ENCODE results near the gene TMEM88.

TMEM88 gene

GRCh38 chr17:7852919-7853690 lies 1.8 kb upstream of the TMEM88 start:
- TF ChIP-seq TAF1 (IDR thresholded peaks at IDR 0.05; ENCODE audit: borderline replicate concordance, low read depth, low read length): no peak
- no peak for TF ChIP-seq POLR2A (IDR thresholded peaks at IDR 0.05; ENCODE audit: low read depth, low read length)
- TF ChIP-seq POLR2AphosphoS5 (IDR thresholded peaks at IDR 0.05; ENCODE audit: low read depth, low read length): no peak
- FAIRE-seq (no peak), DNase-seq (ENCODE audit: insufficient read length) (no peak)

DNA sequence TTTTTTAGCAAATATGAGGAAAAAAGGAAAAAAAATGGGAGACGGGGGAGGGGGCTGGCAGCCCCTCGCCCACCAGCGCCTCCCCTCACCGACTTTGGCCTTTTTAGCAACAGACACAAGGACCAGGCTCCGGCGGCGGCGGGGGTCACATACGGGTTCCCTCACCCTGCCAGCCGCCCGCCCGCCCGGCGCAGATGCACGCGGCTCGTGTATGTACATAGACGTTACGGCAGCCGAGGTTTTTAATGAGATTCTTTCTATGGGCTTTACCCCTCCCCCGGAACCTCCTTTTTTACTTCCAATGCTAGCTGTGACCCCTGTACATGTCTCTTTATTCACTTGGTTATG lies 1.2 kb upstream of the TMEM88 start:
- no peak for FAIRE-seq
- TF ChIP-seq POLR2A (IDR thresholded peaks at IDR 0.05; ENCODE audit: low read depth, low read length): no peak

GRCh38 chr17:7854078-7854777 lies 638 bp upstream of the TMEM88 start:
- TF ChIP-seq POLR2AphosphoS5 (IDR thresholded peaks at IDR 0.05; ENCODE audit: low read depth, low read length): no peak
- TF ChIP-seq POLR2A (IDR thresholded peaks at IDR 0.05; ENCODE audit: low read depth, low read length): no peak
- no peak for TF ChIP-seq TAF1 (IDR thresholded peaks at IDR 0.05; ENCODE audit: borderline replicate concordance, low read depth, low read length)
- DNase-seq (ENCODE audit: insufficient read length): no peak
- FAIRE-seq: no peak

More for the DNA sequence above, 1.2 kb upstream of the TMEM88 start:
- DNase-seq (ENCODE audit: insufficient read length): no peak

- TF ChIP-seq POLR2AphosphoS5 (IDR thresholded peaks at IDR 0.05; ENCODE audit: low read depth, low read length) (no peak), TAF1 (IDR thresholded peaks at IDR 0.05; ENCODE audit: borderline replicate concordance, low read depth, low read length) (no peak), POLR2A (IDR thresholded peaks at IDR 0.05; ENCODE audit: low read depth, low read length) (no peak)
- FAIRE-seq (no peak), DNase-seq (ENCODE audit: insufficient read length) (no peak)
Observed at GRCh38 chr17:7855660-7856010, 769 bp downstream of the TMEM88 start.

GRCh38 chr17:7856011-7856810 lies 1.3 kb downstream of the TMEM88 start:
- DNase-seq (ENCODE audit: insufficient read length): no peak
- no peak for FAIRE-seq
- TF ChIP-seq POLR2A (IDR thresholded peaks at IDR 0.05; ENCODE audit: low read depth, low read length): peak; percentile 52; the same call in 1 of the 2 replicates
- TF ChIP-seq TAF1 (IDR thresholded peaks at IDR 0.05; ENCODE audit: borderline replicate concordance, low read depth, low read length): no peak
- no peak; the same call in 1 of the 2 replicates for TF ChIP-seq POLR2AphosphoS5 (IDR thresholded peaks at IDR 0.05; ENCODE audit: low read depth, low read length)

GRCh38 chr17:7856811-7857712 lies 2.2 kb downstream of the TMEM88 start, which contains the start of gene NAA38:
Gene NAA38, minus strand, starts transcription at chr17:7857559. Its CDS starts 96 bp downstream, at chr17:7857463.
- FAIRE-seq: peak; percentile 99
- peak; percentile 88 for DNase-seq (ENCODE audit: insufficient read length)
- peak; percentile 88 for TF ChIP-seq POLR2AphosphoS5 (IDR thresholded peaks at IDR 0.05; ENCODE audit: low read depth, low read length)
- TF ChIP-seq POLR2A (IDR thresholded peaks at IDR 0.05; ENCODE audit: low read depth, low read length): peak; percentile 90
- TF ChIP-seq TAF1 (IDR thresholded peaks at IDR 0.05; ENCODE audit: borderline replicate concordance, low read depth, low read length): peak; percentile 35; the same call in 1 of the 2 replicates

- peak; percentile 14 for TF ChIP-seq POLR2AphosphoS5 (IDR thresholded peaks at IDR 0.05; ENCODE audit: low read depth, low read length)
- TF ChIP-seq POLR2A (IDR thresholded peaks at IDR 0.05; ENCODE audit: low read depth, low read length): no peak; the same call in none of the 2 replicates
- no peak for TF ChIP-seq TAF1 (IDR thresholded peaks at IDR 0.05; ENCODE audit: borderline replicate concordance, low read depth, low read length)
- no peak for FAIRE-seq
- DNase-seq (ENCODE audit: insufficient read length): no peak
Observed at GRCh38 chr17:7857713-7858521, 3.1 kb downstream of the TMEM88 start, which contains the start of gene CYB5D1. Gene CYB5D1, plus strand, starts transcription at chr17:7858003. Its CDS starts 132 bp downstream, at chr17:7858135.

GRCh38 chr17:7858522-7858810 lies 3.6 kb downstream of the TMEM88 start:
- no peak for FAIRE-seq
- TF ChIP-seq POLR2A (IDR thresholded peaks at IDR 0.05; ENCODE audit: low read depth, low read length) (no peak), TAF1 (IDR thresholded peaks at IDR 0.05; ENCODE audit: borderline replicate concordance, low read depth, low read length) (no peak), POLR2AphosphoS5 (IDR thresholded peaks at IDR 0.05; ENCODE audit: low read depth, low read length) (no peak)
- peak; percentile 42 for DNase-seq (ENCODE audit: insufficient read length)

GRCh38 chr17:7859028-7859427 lies 4.2 kb downstream of the TMEM88 start:
- no peak for FAIRE-seq
- no peak for TF ChIP-seq POLR2A (IDR thresholded peaks at IDR 0.05; ENCODE audit: low read depth, low read length)
- TF ChIP-seq TAF1 (IDR thresholded peaks at IDR 0.05; ENCODE audit: borderline replicate concordance, low read depth, low read length): no peak
- TF ChIP-seq POLR2AphosphoS5 (IDR thresholded peaks at IDR 0.05; ENCODE audit: low read depth, low read length): no peak
- no peak for DNase-seq (ENCODE audit: insufficient read length)

All from GM12892 (cell line).